HG03175 (cell line): ENCODE measurements around the gene SHCBP1L.
"Not testable (repeated sequence)": the region's sequence is repeated elsewhere in the genome, so short reads cannot be mapped to it uniquely, and the experiment has no call there.

ENCODE experiments used
- ATAC-seq: cut with Tn5 transposase; IDR thresholded peaks from one replicate; pipeline ENCODE4 v1.9.1; 2021; ENCODE audit warnings: mild to moderate bottlenecking, moderate library complexity; ENCODE audit not compliant: unreplicated experiment

The SHCBP1L gene

GRCh38 chr1:182965861-182966260 lies 12.9 kb upstream of the SHCBP1L start:
- ATAC-seq = no peak

- no peak for ATAC-seq
Measured at GRCh38 chr1:182965096-182965495, 12.1 kb upstream of the SHCBP1L start.

GRCh38 chr1:182962554-182963115 lies 9.7 kb upstream of the SHCBP1L start:
- peak; percentile 99 for ATAC-seq

GRCh38 chr1:182960046-182960445 lies 7.1 kb upstream of the SHCBP1L start:
- no peak for ATAC-seq

- ATAC-seq = no peak
Measured at GRCh38 chr1:182957902-182958395, 5.0 kb upstream of the SHCBP1L start.

- ATAC-seq = no peak
Measured at GRCh38 chr1:182956708-182957365, 3.9 kb upstream of the SHCBP1L start.

GRCh38 chr1:182955596-182956588 lies 2.9 kb upstream of the SHCBP1L start:
- no peak for ATAC-seq

- ATAC-seq = no peak
Measured at GRCh38 chr1:182953826-182954225, 860 bp upstream of the SHCBP1L start.

- not testable (repeated sequence) for ATAC-seq
Measured at GRCh38 chr1:182943336-182943735, 9.6 kb downstream of the SHCBP1L start.

GRCh38 chr1:182942145-182942544 lies 10.8 kb downstream of the SHCBP1L start:
- not testable (repeated sequence) for ATAC-seq

- ATAC-seq = no peak
Measured at GRCh38 chr1:182939413-182939812, 13.6 kb downstream of the SHCBP1L start.

GRCh38 chr1:182935716-182936115 lies 17.2 kb downstream of the SHCBP1L start:
- ATAC-seq = no peak

GRCh38 chr1:182930985-182931384 lies 22.0 kb downstream of the SHCBP1L start:
- no peak for ATAC-seq

GRCh38 chr1:182927693-182928433 lies 25.1 kb downstream of the SHCBP1L start:
- ATAC-seq = peak; percentile 93

GRCh38 chr1:182925661-182926060 lies 27.3 kb downstream of the SHCBP1L start:
- no peak for ATAC-seq

GRCh38 chr1:182917378-182917777 lies 35.6 kb downstream of the SHCBP1L start:
- no peak for ATAC-seq

- no peak for ATAC-seq
Measured at GRCh38 chr1:182913401-182913800, 39.6 kb downstream of the SHCBP1L start.

GRCh38 chr1:182910143-182910542 lies 42.8 kb downstream of the SHCBP1L start:
- no peak for ATAC-seq

GRCh38 chr1:182909578-182909977 lies 43.4 kb downstream of the SHCBP1L start:
- ATAC-seq = no peak

- no peak for ATAC-seq
Measured at GRCh38 chr1:182905321-182905720, 47.6 kb downstream of the SHCBP1L start.

GRCh38 chr1:182901946-182902345 lies 51.0 kb downstream of the SHCBP1L start:
- ATAC-seq = not testable (repeated sequence)
